IgD-negative memory B cell (primary cell): ENCODE results near the gene CCR5AS.

ENCODE experiments used
- H3K27ac Mint-ChIP-seq, 3 donors: one replicate each; pipeline ENCODE4 v1.8.0; 2020 to 2022; ENCODE audit warnings: mild to moderate bottlenecking in 3 of 3, mixed read lengths in 3 of 3, moderate library complexity in 1 of 3
- H3K27me3 Mint-ChIP-seq: one replicate; pipeline ENCODE4 v1.8.0; 2021; ENCODE audit warnings: mixed read lengths
- H3K36me3 Mint-ChIP-seq: one replicate; pipeline ENCODE4 v1.8.0; 2020; ENCODE audit warnings: mild to moderate bottlenecking, mixed read lengths
- H3K4me1 Mint-ChIP-seq, 3 donors: one replicate each; pipeline ENCODE4 v1.8.0; 2020 to 2022; ENCODE audit warnings: mixed read lengths in 3 of 3, mild to moderate bottlenecking in 1 of 3
- H3K4me3 Mint-ChIP-seq, 4 donors: one replicate each; pipeline ENCODE4 v1.8.0; 2020 to 2022; ENCODE audit warnings: mild to moderate bottlenecking in 4 of 4, mixed read lengths in 4 of 4, moderate library complexity in 3 of 4
- H3K9me3 Mint-ChIP-seq, 3 donors: one replicate each; pipeline ENCODE4 v1.8.0; 2020 to 2021; ENCODE audit warnings: mixed read lengths in 3 of 3, mild to moderate bottlenecking in 1 of 3

CCR5AS gene

DNA sequence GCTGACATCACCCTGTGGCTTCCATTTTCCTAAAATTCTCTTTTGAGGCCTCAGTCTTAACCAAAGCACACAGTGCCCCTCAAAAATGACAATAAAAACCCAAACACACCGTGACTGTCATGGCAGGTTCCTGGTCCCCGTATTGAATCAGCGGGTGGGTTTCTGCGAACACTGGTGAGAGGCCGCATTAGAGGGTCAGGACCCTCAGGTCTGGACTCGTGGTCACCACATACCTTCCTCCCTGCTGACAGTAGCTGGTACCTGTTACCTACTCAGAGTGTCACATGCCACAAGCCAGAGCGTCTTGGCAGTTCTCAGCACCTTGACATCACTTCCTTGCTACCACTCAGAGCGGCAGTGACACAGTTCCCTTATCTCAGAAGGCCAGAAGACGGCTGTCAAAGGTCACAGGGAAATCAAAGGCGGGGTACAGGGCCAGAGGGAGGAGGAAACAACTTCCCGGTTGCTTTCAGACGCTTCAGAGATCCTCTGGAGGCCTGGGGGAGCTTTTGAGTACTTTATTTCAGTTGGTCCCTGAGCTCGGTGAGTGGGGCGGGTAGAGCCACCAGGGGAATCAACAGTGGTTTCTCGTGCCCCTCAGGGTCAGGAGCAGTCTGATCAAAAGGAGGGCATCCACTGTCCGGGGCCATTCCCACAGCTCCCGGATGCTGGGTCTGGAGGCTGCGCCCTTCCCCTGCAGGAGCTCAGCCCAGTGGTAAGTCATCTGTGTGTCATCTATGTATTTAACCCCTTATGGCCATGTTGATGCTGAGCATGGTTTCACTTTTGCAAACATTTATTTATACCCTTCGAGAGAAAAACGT lies at the start of gene CCR5AS, which contains the start of gene CCRL2:
Gene CCR5AS, minus strand, starts transcription at position 279 of the 824 bp plus-strand sequence.
Gene CCRL2, plus strand, starts transcription at position 472 of the 824 bp plus-strand sequence. CDS start 821 bp downstream, outside the sequence.
- peaks cover 2 to 4% (median 3%) of the 10 kb centered on the region in 3 donors for H3K9me3 Mint-ChIP-seq

DNA sequence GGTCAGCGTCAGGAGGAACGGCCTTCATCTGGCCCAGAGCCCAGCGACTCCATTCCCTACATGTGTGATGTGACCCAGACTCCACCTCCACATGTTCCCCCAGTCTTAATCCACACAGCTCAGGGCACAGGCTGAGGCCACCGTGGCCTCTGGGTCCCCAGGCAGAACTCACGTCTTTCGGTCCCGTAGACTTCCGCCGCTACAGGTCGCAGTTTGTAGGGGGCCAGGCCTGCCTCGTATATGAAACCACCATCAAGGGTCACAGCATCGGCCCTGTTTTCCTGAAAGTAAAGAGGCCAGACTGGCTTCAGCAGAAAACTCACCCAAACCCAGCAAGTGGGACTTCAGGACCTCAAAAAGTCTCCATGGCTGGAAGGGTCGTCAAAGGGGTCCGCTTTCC lies 49.3 kb upstream of the CCR5AS start:
- H3K27me3 Mint-ChIP-seq, result peaks cover 7% of the 10 kb centered on the region
- H3K27ac Mint-ChIP-seq, result no peak overlapping the region
- no peak overlapping the region for H3K4me3 Mint-ChIP-seq
- peaks cover 4 to 5% (median 5%) of the 10 kb centered on the region in 3 donors for H3K4me1 Mint-ChIP-seq
- H3K9me3 Mint-ChIP-seq, result no peaks in the 10 kb centered on the region
- peaks cover 2% of the 10 kb centered on the region for H3K36me3 Mint-ChIP-seq

More for the DNA sequence above, at the start of gene CCR5AS, which contains the start of gene CCRL2:
- peak within 1 kb of the TSS; percentile 46 to 90 (median 73) for H3K27ac Mint-ChIP-seq
- peaks cover 7 to 23% (median 13%) of the 10 kb centered on the region in 3 donors for H3K4me1 Mint-ChIP-seq
- H3K4me3 Mint-ChIP-seq, result peak within 1 kb of the TSS; percentile 78 to 93 (median 86)
- peaks cover 1% of the 10 kb centered on the region for H3K36me3 Mint-ChIP-seq
- H3K27me3 Mint-ChIP-seq, result peaks cover 6% of the 10 kb centered on the region

DNA sequence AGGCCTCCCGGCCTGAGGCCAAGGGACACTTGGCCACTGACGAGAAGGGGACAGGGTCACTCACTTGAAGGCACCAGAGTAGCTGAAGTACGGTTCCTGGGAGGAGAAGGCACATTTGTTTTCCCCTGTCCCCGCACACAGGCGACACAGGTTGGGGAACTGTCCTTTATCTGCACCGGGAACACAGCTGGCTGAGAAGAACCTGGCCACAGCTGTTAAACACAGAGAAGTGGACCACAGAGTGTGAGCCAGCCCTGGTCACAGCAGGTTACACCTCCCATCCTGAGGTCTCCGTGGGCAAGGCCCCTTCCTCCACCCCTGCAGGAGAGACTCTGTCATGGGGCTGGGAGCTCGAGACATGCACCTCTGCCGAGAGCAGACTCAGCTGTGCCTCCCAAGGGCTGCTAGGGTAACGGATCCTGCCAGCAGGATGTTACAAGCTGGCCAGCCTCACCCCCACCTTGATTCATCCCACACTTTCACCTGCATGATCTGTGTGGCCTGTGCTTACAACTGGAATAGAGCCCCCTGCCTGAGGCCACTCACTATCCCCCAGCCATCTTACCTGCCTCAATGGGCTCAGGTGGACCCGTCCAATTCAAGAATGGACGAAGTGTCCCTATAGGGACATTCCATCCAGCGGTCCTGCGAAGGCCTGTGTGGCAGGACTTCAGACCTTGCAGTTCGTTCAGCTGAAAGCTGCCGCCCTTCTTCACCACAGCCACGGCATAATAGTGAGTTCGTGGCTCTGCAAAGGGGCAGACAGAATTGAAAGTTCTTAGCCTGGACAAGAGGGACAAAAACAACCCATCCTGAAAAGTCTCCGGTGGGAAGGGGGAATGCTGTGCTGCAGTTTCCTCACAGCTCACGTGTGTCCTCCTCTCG lies 48.6 kb upstream of the CCR5AS start:
- Mint-ChIP-seq H3K36me3 (no peaks in the 10 kb centered on the region), H3K9me3 (no peaks in the 10 kb centered on the region), H3K4me1 (peaks cover 4 to 5% (median 5%) of the 10 kb centered on the region in 3 donors), H3K27me3 (peaks cover 10% of the 10 kb centered on the region), H3K27ac (no peak overlapping the region), H3K4me3 (no peak overlapping the region)

DNA sequence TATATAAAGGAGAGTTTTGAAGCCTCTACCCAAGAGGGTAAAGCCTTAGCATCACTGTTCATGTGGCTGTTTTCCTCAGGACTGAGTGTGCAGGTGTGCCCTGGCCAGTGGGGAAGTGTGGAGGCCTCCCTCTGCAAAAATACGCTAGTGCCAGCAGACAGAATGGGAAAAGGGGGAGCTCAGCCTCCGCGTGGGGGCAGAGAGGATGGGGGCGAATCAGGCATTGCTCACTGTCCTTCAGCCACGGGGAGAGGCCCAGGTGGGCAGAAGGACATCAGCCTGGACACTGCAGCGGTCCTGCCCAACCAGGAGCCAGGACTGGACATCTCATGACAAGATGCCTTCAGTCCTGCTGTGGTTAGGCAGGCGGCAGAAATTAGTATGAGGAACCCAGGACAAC lies 47.7 kb upstream of the CCR5AS start:
- peak overlapping the region in 1 of 4 donors; percentile 36 for H3K4me3 Mint-ChIP-seq
- H3K4me1 Mint-ChIP-seq, result peaks cover 4 to 5% (median 5%) of the 10 kb centered on the region in 3 donors
- no peaks in the 10 kb centered on the region for H3K36me3 Mint-ChIP-seq
- peaks cover 10% of the 10 kb centered on the region for H3K27me3 Mint-ChIP-seq
- H3K27ac Mint-ChIP-seq, result no peak overlapping the region
- no peaks in the 10 kb centered on the region for H3K9me3 Mint-ChIP-seq

DNA sequence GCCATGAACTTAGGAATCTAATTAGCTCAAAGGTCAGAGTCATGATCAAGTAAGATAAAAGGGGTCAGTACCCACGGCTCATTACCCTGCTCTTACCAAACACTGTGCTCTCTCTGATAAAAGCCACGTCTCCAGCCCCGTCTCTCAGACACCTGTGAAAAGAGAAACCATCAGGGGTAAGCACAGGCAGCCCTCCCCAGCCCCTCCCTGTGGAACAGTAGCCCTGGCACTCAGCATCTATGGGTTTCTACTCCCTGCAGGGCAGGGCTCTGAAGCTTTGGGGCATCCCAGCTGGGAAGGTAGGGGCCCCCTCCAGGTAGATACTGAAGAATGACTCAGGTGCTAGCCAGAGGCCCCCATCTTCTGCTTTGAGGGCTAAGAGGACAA lies 47.3 kb upstream of the CCR5AS start:
- no peak overlapping the region for H3K27ac Mint-ChIP-seq

DNA sequence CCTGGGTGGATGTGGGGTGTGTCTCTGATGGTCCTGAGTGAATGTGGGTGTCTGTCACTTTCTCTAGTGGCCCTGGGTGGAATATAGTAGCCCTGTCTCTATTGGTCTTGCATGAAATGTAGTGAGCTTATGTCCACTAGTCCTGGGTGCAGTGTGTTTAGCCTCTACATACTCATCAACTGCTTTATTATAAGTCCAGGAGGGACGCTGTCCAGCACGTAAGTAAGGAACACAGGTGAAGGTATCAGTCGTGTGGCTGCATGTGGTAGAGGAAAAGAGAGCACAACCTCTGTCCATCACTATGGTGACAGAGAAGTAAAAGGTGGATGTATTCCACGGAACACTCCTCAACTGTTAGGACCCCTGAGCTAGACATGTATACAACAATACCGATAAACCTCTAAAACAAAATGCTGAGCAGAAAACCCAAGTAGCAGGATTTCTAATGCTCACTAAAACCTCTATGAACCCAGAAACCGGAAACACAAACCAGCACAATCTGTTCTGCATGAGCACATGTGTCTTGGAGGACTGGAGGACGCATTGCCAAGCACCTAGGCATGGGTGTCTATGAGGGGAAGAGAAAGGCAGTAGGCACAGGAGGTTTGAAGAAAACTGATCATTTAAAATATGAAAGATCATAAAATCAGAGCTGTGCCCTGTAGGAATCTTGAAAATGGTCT lies 46.8 kb upstream of the CCR5AS start:
- Mint-ChIP-seq H3K9me3 (no peaks in the 10 kb centered on the region), H3K27ac (no peak overlapping the region), H3K27me3 (peaks cover 10% of the 10 kb centered on the region), H3K4me3 (no peak overlapping the region), H3K36me3 (no peaks in the 10 kb centered on the region), H3K4me1 (peaks cover 4 to 6% (median 6%) of the 10 kb centered on the region in 3 donors)

More for the DNA sequence above, 47.3 kb upstream of the CCR5AS start:
- no peaks in the 10 kb centered on the region for H3K36me3 Mint-ChIP-seq
- H3K4me3 Mint-ChIP-seq, result no peak overlapping the region
- no peaks in the 10 kb centered on the region for H3K9me3 Mint-ChIP-seq
- peaks cover 10% of the 10 kb centered on the region for H3K27me3 Mint-ChIP-seq
- peaks cover 4 to 5% (median 5%) of the 10 kb centered on the region in 3 donors for H3K4me1 Mint-ChIP-seq

DNA sequence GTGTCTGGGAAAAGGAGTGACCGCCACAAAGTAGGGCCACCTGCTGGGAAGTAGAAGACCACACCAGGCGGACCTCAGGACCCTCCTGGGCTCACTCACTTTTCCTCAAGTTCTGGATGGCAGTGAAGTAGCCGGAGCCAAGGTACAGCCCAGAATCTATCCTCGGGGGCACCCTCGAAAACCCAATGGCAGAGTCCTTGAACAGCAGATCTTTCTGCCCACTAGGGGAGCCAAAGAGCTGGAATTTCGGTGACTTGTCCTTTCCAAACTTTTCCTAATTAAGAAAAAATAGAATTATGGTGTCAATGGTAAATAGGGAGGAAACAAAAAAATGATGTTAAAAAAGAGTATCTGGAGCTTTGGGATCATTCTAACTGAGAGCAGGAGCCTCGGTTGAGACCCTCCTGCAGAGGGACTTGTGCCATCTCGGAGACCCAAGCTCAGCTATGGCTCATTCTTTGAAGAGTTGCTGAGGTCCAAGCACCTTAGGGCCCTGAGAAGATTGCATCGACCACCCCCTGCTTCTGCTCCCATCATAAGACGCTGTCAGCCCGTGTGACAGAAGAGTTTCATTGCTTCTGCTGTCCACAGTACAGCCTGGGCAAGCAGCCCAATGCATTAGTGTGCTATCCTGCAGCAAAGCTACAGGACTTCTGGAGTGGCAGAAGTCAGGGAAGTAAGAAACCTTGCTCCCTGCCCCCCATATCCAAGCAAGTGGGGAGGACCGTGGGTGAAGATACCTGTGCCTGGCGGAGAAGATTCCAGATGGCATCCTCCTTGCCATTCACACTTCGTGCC lies 43.1 kb upstream of the CCR5AS start:
- Mint-ChIP-seq H3K4me3 (no peak overlapping the region), H3K4me1 (peaks cover 8 to 10% (median 8%) of the 10 kb centered on the region in 3 donors), H3K27me3 (peaks cover 4% of the 10 kb centered on the region), H3K9me3 (no peaks in the 10 kb centered on the region), H3K27ac (no peak overlapping the region), H3K36me3 (no peaks in the 10 kb centered on the region)

DNA sequence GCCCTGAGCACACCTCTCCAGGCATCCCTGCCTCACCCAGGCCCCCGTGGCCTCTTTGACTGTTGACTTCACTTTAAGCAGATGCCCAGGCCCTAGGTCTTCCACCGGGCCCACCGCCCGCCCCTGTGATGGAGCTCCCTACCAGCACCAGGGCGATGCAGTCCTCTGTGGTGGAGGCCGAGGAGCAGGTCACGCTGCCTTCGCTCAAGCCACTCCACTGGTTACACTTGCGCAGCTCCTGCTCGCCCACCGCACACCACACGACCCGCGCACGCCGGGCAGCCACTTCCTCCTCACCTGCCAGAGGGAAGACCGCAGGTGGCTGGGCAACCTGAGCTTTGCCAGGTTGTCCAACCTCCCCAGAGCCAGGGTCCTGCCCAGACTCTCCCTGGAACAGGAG lies 41.9 kb upstream of the CCR5AS start:
- Mint-ChIP-seq H3K4me1 (peaks cover 6 to 10% (median 8%) of the 10 kb centered on the region in 3 donors), H3K27ac (no peak overlapping the region), H3K36me3 (no peaks in the 10 kb centered on the region), H3K27me3 (peaks cover 4% of the 10 kb centered on the region), H3K9me3 (no peaks in the 10 kb centered on the region), H3K4me3 (peak overlapping the region in 1 of 4 donors; percentile 25)

DNA sequence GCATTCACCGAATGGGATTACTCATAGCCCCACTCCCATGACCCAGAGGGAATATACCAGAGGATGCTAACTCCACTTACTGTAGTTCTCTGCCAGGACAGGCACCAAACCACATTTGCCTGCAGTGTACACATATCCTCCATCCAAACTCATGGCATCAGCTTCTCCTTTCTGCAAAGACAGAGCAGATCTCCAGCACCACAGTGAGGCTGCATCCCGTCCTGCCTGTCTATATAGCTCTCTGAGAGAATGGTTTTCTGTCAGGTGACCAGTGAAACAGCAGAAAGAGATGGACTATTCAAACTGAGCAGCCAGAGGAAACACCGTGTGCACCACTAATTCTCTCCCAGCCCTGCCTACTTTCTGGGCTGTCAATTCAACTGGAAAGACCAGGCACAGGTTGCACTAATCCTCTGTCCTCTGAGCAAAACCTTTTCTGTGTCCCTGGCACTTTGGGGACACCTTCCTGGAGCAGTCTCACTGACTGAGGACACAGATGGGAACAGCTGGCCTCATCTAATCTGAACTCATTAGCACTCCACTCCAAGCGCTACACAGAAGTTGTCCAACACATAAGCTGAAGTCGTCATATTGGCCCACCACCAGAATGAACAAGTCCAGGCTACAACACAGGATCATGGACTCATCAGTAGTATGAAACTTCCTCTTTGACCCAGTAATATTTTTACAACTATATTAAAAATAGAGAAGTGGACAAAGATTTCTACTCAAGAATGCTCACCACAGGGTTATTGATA lies 40.5 kb upstream of the CCR5AS start:
- Mint-ChIP-seq H3K27me3 (peaks cover 4% of the 10 kb centered on the region), H3K27ac (no peak overlapping the region), H3K4me1 (peaks cover 2 to 5% (median 3%) of the 10 kb centered on the region in 3 donors), H3K9me3 (no peaks in the 10 kb centered on the region), H3K4me3 (no peak overlapping the region), H3K36me3 (no peaks in the 10 kb centered on the region)

DNA sequence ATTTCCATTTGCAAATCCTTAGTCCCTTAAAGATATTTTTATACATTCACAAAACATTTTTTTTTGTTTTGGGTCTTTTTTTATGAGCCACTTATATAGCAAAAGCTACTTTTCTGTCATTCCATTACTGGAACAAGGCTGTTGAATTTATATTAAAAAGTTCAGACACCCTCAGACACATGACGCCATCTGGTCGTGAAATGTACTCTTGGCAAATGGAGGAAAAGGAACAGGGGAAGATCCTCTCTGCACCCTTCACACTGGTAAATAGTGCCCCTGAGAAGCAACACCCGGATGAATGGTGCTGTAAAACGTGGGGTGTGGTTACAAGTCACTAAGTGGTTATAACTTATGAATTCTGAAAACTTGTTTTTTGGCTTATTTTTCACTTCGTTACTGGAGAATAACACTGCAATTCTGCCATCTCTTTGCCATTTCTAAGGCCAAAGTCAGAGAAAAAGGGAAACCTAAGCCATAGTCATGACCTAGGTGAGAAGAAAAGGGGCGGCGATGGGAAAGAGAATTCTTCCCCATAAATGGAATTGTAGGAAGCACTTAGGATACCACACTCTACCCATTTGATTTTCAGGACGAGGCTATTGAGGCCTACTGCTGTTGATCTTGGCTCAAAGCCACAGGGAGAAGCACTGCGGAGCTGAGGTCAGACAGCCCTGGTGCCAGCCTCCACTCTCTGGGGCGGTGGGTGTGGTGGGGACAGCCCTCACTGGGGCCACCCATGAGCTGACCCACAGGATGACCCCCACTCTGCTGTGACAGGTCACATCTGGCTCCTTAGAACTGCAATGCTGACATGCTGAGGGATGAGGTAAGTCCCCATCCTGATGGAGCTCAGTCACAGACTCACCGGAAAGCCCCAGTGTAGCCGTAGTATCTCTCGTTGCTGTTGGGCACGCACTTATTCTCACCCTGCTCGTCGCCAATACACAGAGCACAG lies 36.0 kb upstream of the CCR5AS start:
- no peak overlapping the region for H3K4me3 Mint-ChIP-seq
- no peak overlapping the region for H3K27ac Mint-ChIP-seq
- peaks cover 19 to 29% (median 19%) of the 10 kb centered on the region in 3 donors for H3K4me1 Mint-ChIP-seq
- H3K36me3 Mint-ChIP-seq, result peaks cover 2% of the 10 kb centered on the region
- no peaks in the 10 kb centered on the region for H3K27me3 Mint-ChIP-seq
- no peaks in the 10 kb centered on the region for H3K9me3 Mint-ChIP-seq

DNA sequence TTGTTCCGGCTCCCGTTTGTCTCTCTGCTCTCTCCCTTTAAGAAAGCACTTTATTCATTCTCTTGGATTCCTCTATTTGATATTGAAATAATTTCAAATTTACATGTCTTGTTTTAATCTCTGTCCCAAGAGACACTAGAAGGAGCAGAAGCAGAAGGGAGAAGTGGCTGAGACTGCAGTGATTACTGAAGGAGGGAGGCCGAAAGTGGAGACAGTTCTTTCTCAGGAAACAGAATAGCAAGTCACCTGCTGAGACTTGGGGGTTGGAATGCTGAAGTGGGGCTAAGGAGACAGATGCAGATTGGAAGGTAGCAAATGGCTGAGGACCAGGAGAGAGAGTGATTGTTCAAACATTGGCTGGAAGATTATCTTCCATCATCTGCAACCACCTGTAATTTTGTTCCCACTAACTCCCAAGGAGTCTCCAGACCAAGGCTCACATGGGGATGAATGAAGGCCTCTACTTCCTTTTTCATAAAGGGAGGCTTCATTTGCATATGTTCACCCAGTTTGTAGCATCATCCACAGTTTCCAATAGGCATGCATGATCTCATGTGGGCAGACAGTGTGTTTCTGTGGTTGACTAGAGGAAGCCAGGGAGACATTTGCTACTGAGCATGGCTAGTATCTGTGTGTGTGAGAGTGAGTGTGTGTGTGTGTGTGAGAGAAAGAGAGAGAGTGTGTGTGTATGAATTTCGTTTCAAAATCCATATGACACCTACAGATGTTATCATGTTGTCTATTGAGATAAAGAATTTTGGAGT lies 33.8 kb upstream of the CCR5AS start:
- Mint-ChIP-seq H3K9me3 (no peaks in the 10 kb centered on the region), H3K27me3 (no peaks in the 10 kb centered on the region), H3K36me3 (peaks cover 2% of the 10 kb centered on the region), H3K4me3 (peak overlapping the region in 3 of 4 donors; percentile 0 to 59 (median 24)), H3K27ac (peak overlapping the region; percentile 16 to 59 (median 23)), H3K4me1 (peaks cover 16 to 24% (median 18%) of the 10 kb centered on the region in 3 donors)

DNA sequence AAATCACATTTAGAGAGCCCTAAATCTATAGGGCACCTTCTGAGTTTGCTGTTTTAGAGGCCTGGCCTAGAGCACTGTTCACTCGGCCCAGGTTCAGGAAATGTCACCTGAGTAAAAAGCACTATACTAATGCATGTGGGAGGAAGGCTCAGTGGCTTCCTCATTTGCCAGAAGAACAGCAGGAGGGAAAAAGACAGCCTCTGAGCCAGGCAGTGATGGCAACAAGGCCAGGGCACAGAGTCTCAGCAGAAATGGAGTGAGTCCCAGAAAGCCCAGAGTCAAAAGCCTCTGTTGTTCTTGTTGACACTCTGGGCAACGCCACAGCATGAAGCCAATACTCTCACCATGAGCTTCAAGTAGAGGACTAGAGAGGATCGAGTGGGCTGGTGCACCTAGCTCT lies 32.0 kb upstream of the CCR5AS start:
- H3K4me1 Mint-ChIP-seq, result peaks cover 16 to 26% (median 18%) of the 10 kb centered on the region in 3 donors
- peak overlapping the region in 1 of 4 donors; percentile 58 for H3K4me3 Mint-ChIP-seq
- H3K9me3 Mint-ChIP-seq, result no peaks in the 10 kb centered on the region
- H3K36me3 Mint-ChIP-seq, result peaks cover 4% of the 10 kb centered on the region
- peak overlapping the region in 2 of 3 donors; percentile 36 to 70 for H3K27ac Mint-ChIP-seq
- no peaks in the 10 kb centered on the region for H3K27me3 Mint-ChIP-seq
